GM23338 (cell line): Measurements from ENCODE around the gene RPS17.

ENCODE experiments used
- CREB1 ChIP-seq: fragments of 250-450 bp; sonication (Bioruptor Pico); IDR thresholded peaks from 2 replicates; pipeline ENCODE4 v1.5.0; 2020; ENCODE audit warnings: low read depth, mild to moderate bottlenecking, moderate library complexity
- CTCF ChIP-seq, 2 experiments: fragments of 200-600 bp in 1 of 2; sonication (generic) in 1 of 2; conservative IDR thresholded peaks; 2 replicates each; pipeline versions ENCODE4 v1.5.1 to v1.6.1; 2016 to 2017; ENCODE audit warnings: antibody characterized with exemption in 2 of 2, low read depth in 2 of 2, mild to moderate bottlenecking in 2 of 2, moderate library complexity in 1 of 2
- EZH2 ChIP-seq: fragments of 200-600 bp; sonication (generic); IDR thresholded peaks from one replicate; pipeline ENCODE4 v1.8.0; 2017; ENCODE audit warnings: antibody characterized with exemption, mild to moderate bottlenecking, low read depth; ENCODE audit not compliant: unreplicated experiment
- EZH2phosphoT487 ChIP-seq: fragments of 200-600 bp; sonication (generic); IDR thresholded peaks from one replicate; pipeline ENCODE4 v1.8.1; 2018; ENCODE audit warnings: antibody characterized with exemption; ENCODE audit not compliant: unreplicated experiment
- JUNB ChIP-seq: IDR thresholded peaks from one replicate; pipeline ENCODE4 v1.6.1; 2016; ENCODE audit warnings: antibody characterized with exemption; ENCODE audit not compliant: unreplicated experiment
- NANOG ChIP-seq: IDR thresholded peaks from 2 replicates; pipeline ENCODE4 v1.6.1; 2016; ENCODE audit warnings: antibody characterized with exemption, borderline replicate concordance
- POLR2AphosphoS5 ChIP-seq: IDR thresholded peaks from 2 replicates; pipeline ENCODE4 v1.6.1; 2016; ENCODE audit warnings: antibody characterized with exemption, low read depth
- STAT1 ChIP-seq: IDR thresholded peaks from one replicate; pipeline ENCODE4 v1.6.1; 2016; ENCODE audit warnings: antibody characterized with exemption; ENCODE audit not compliant: unreplicated experiment
- ZNF114 ChIP-seq: fragments of 250-450 bp; sonication (Bioruptor Pico); IDR thresholded peaks from 2 replicates; pipeline ENCODE4 v1.5.0; 2020; ENCODE audit warnings: mild to moderate bottlenecking, moderate library complexity
- ZNF331 ChIP-seq: fragments of 250-450 bp; sonication (Bioruptor Pico); IDR thresholded peaks from 2 replicates; pipeline ENCODE4 v1.5.0; 2020; ENCODE audit warnings: low read depth, mild to moderate bottlenecking, moderate library complexity
- TF ChIP-seq, protein P1 (sequence below): IDR thresholded peaks from one replicate; pipeline ENCODE4 v1.6.1; 2018; ENCODE audit warnings: antibody characterized with exemption; ENCODE audit not compliant: unreplicated experiment
- TF ChIP-seq, protein P2 (sequence below): IDR thresholded peaks from 2 replicates; pipeline ENCODE4 v1.6.1; 2016; ENCODE audit warnings: antibody characterized with exemption

DNA sequence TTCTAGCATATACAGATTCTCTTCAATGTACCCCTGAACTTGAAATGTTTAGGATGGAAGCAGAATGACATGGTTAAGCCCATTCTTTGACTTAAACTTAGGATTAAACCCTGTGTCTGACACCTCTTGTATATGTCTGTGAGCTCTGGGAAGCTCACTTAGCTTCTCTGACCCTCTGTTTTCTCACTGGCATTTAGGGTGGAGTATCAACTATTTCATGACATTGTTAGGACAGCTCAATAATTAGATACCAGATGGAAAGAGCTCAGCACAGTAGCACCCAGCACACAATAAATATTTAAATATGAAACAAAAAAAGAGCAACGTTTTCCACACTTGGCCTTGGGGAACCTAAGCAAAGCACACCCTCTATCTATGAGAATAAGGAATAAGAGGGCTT is 18.2 kb upstream of the RPS17 start:
- no peak for TF ChIP-seq EZH2
- TF ChIP-seq STAT1, result no peak
- no peak for TF ChIP-seq CTCF (conservative IDR thresholded peaks at IDR 0.05; ENCODE audit: low read depth in 2 of 2)
- TF ChIP-seq ZNF114 (CRISPR knock-in tag), result no peak
- no peak for TF ChIP-seq POLR2AphosphoS5
- TF ChIP-seq JUNB, result no peak
- TF ChIP-seq, protein P1, sequence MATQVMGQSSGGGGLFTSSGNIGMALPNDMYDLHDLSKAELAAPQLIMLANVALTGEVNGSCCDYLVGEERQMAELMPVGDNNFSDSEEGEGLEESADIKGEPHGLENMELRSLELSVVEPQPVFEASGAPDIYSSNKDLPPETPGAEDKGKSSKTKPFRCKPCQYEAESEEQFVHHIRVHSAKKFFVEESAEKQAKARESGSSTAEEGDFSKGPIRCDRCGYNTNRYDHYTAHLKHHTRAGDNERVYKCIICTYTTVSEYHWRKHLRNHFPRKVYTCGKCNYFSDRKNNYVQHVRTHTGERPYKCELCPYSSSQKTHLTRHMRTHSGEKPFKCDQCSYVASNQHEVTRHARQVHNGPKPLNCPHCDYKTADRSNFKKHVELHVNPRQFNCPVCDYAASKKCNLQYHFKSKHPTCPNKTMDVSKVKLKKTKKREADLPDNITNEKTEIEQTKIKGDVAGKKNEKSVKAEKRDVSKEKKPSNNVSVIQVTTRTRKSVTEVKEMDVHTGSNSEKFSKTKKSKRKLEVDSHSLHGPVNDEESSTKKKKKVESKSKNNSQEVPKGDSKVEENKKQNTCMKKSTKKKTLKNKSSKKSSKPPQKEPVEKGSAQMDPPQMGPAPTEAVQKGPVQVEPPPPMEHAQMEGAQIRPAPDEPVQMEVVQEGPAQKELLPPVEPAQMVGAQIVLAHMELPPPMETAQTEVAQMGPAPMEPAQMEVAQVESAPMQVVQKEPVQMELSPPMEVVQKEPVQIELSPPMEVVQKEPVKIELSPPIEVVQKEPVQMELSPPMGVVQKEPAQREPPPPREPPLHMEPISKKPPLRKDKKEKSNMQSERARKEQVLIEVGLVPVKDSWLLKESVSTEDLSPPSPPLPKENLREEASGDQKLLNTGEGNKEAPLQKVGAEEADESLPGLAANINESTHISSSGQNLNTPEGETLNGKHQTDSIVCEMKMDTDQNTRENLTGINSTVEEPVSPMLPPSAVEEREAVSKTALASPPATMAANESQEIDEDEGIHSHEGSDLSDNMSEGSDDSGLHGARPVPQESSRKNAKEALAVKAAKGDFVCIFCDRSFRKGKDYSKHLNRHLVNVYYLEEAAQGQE, result no peak
- no peak for TF ChIP-seq EZH2phosphoT487
- TF ChIP-seq NANOG, result no peak
- TF ChIP-seq CREB1 (CRISPR knock-in tag), result no peak
- TF ChIP-seq, protein P2, sequence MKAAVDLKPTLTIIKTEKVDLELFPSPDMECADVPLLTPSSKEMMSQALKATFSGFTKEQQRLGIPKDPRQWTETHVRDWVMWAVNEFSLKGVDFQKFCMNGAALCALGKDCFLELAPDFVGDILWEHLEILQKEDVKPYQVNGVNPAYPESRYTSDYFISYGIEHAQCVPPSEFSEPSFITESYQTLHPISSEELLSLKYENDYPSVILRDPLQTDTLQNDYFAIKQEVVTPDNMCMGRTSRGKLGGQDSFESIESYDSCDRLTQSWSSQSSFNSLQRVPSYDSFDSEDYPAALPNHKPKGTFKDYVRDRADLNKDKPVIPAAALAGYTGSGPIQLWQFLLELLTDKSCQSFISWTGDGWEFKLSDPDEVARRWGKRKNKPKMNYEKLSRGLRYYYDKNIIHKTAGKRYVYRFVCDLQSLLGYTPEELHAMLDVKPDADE, result no peak
- no peak for TF ChIP-seq ZNF331 (CRISPR knock-in tag)
